IMR-90 (cell line): ENCODE results near the gene FAM78A. TPM values are rescaled to one million over a fixed set of nuclear protein-coding genes. Genes with fewer than 3 reads are reported as not detected.

Experiments
- ATAC-seq: fragments of 200-7000 bp; cut with Tn5 transposase; 2 replicates; pipeline ENCODE4 v1.9.1; 2020; ENCODE audit warnings: low read depth, mild to moderate bottlenecking, moderate library complexity
- BruUV-seq: library from RNA; stranded (reverse); fragments of 400-500 nt; replicated peaks from 2 replicates; lab custom pipeline; 2021; lab: Mats Ljungman, UMichigan
- CTCF ChIA-PET: fragments of 300-600 bp; formaldehyde crosslinking; extraction: SDS; loops from one replicate; lab custom pipeline; 2021; ENCODE audit warnings: antibody characterized with exemption; lab: Yijun Ruan, JAX
- POLR2A ChIA-PET: fragments of 300-600 bp; sonication (Branson Sonifier 250); formaldehyde crosslinking; loops from one replicate; lab custom pipeline; 2022; ENCODE audit warnings: antibody characterized with exemption; ENCODE audit not compliant: unreplicated experiment; lab: Charles Lee
- DNase-seq: peaks from one replicate; pipeline ENCODE4 v3.0.0; 2013
- H2AFZ ChIP-seq: replicated peaks from 2 replicates; pipeline ENCODE3; 2013; ENCODE audit warnings: low read length, mild to moderate bottlenecking; ENCODE audit not compliant: poor library complexity
- H2AK5ac ChIP-seq: 2 replicates; pipeline ENCODE4 v1.6.1; 2013; ENCODE audit warnings: low read depth, low read length, inconsistent platforms
- H2AK9ac ChIP-seq: replicated peaks from 2 replicates; pipeline ENCODE3; 2013; ENCODE audit warnings: mild to moderate bottlenecking, low read depth, low read length, moderate library complexity; ENCODE audit not compliant: poor library complexity
- H2BK120ac ChIP-seq: 2 replicates; pipeline ENCODE4 v1.6.1; 2013; ENCODE audit warnings: low read depth, low read length, inconsistent platforms
- H2BK15ac ChIP-seq: 3 replicates; pipeline ENCODE4 v1.6.1; 2013; ENCODE audit warnings: low read depth, low read length, inconsistent platforms
- H2BK20ac ChIP-seq: 2 replicates; pipeline ENCODE4 v1.6.1; 2013; ENCODE audit warnings: low read depth, mild to moderate bottlenecking, inconsistent platforms, low read length, moderate library complexity
- H2BK5ac ChIP-seq: 2 replicates; pipeline ENCODE4 v1.6.1; 2013; ENCODE audit warnings: mild to moderate bottlenecking, low read depth, low read length, inconsistent platforms; ENCODE audit not compliant: poor library complexity, severe bottlenecking
- H3K14ac ChIP-seq: replicated peaks from 2 replicates; pipeline ENCODE4 v1.6.1; 2013; ENCODE audit warnings: low read depth, low read length, inconsistent platforms
- H3K18ac ChIP-seq: 2 replicates; pipeline ENCODE4 v1.6.1; 2013; ENCODE audit warnings: low read depth, low read length, control low read depth
- H3K23ac ChIP-seq: 2 replicates; pipeline ENCODE4 v1.6.1; 2013; ENCODE audit warnings: low read depth, low read length, inconsistent platforms
- H3K27ac ChIP-seq: 2 replicates; pipeline ENCODE4 v1.5.1; 2013; ENCODE audit warnings: mild to moderate bottlenecking, control low read depth, low read length; ENCODE audit not compliant: insufficient read depth
- H3K27me3 ChIP-seq: 2 replicates; pipeline ENCODE4 v1.6.1; 2013; ENCODE audit warnings: low read length; ENCODE audit not compliant: control insufficient read depth, insufficient read depth
- H3K36me3 ChIP-seq: 2 replicates; pipeline ENCODE4 v1.6.1; 2013; ENCODE audit warnings: low read length, mixed read lengths; ENCODE audit not compliant: control insufficient read depth, insufficient read depth
- H3K4ac ChIP-seq: 2 replicates; pipeline ENCODE4 v1.6.1; 2013; ENCODE audit warnings: low read depth, low read length, inconsistent platforms
- H3K4me1 ChIP-seq: 2 replicates; pipeline ENCODE4 v1.6.1; 2013; ENCODE audit warnings: low read length, mixed read lengths; ENCODE audit not compliant: control insufficient read depth, insufficient read depth
- H3K4me2 ChIP-seq: 2 replicates; pipeline ENCODE4 v1.6.1; 2013; ENCODE audit warnings: low read depth, mild to moderate bottlenecking, control low read depth, low read length, moderate library complexity
- H3K4me3 ChIP-seq: 2 replicates; pipeline ENCODE4 v1.5.1; 2013; ENCODE audit warnings: low read depth, mild to moderate bottlenecking, control low read depth, low read length, moderate library complexity; ENCODE audit not compliant: insufficient read depth
- H3K56ac ChIP-seq: 2 replicates; pipeline ENCODE4 v1.6.1; 2013; ENCODE audit warnings: low read length, inconsistent platforms; ENCODE audit not compliant: insufficient read depth; ENCODE audit errors: extremely low read depth
- H3K79me1 ChIP-seq, 2 experiments: 2 replicates each; pipeline ENCODE4 v1.6.1; 2013; ENCODE audit warnings: low read length in 2 of 2, inconsistent platforms in 1 of 2, low read depth in 1 of 2
- H3K9ac ChIP-seq: 2 replicates; pipeline ENCODE4 v1.6.1; 2013; ENCODE audit warnings: low read depth, low read length, control low read depth
- H3K9me1 ChIP-seq: 2 replicates; pipeline ENCODE4 v1.6.1; 2013; ENCODE audit warnings: low read length, inconsistent platforms; ENCODE audit not compliant: insufficient read depth
- H3K9me3 ChIP-seq: 2 replicates; pipeline ENCODE4 v1.6.1; 2013; ENCODE audit warnings: low read length; ENCODE audit not compliant: control insufficient read depth, insufficient read depth
- H4K20me1 ChIP-seq: 2 replicates; pipeline ENCODE4 v1.6.1; 2013; ENCODE audit warnings: low read length, inconsistent platforms; ENCODE audit not compliant: insufficient read depth
- H4K5ac ChIP-seq: 2 replicates; pipeline ENCODE4 v1.6.1; 2013; ENCODE audit warnings: mild to moderate bottlenecking, low read depth, low read length, control low read depth
- H4K8ac ChIP-seq, 2 experiments: 2 replicates each; pipeline ENCODE4 v1.6.1; 2013; ENCODE audit warnings: low read depth in 2 of 2, low read length in 2 of 2, control low read depth in 1 of 2, inconsistent platforms in 1 of 2
- H4K91ac ChIP-seq: 2 replicates; pipeline ENCODE4 v1.6.1; 2013; ENCODE audit warnings: low read depth, low read length, inconsistent platforms; ENCODE audit not compliant: insufficient read depth
- BHLHE40 ChIP-seq: fragments of 150-350 bp; IDR thresholded peaks from 2 replicates; pipeline ENCODE4 v1.6.1; 2016; ENCODE audit warnings: mild to moderate bottlenecking, low read depth, low read length
- CEBPB ChIP-seq: IDR thresholded peaks from 2 replicates; pipeline ENCODE4 v1.6.1; 2012; ENCODE audit warnings: low read depth, low read length, improper control_type of control experiment
- CHD1 ChIP-seq: IDR thresholded peaks from 2 replicates; pipeline ENCODE4 v1.6.1; 2012; ENCODE audit warnings: low read depth, low read length, improper control_type of control experiment
- CTCF ChIP-seq: conservative IDR thresholded peaks from 2 replicates; pipeline ENCODE4 v1.5.1; 2012; ENCODE audit warnings: mild to moderate bottlenecking, low read depth, low read length, improper control_type of control experiment
- FOS ChIP-seq: fragments of 150-350 bp; IDR thresholded peaks from 2 replicates; pipeline ENCODE4 v1.6.1; 2016; ENCODE audit warnings: low read depth, low read length
- MAFK ChIP-seq: IDR thresholded peaks from 2 replicates; pipeline ENCODE4 v1.6.1; 2012; ENCODE audit warnings: low read depth, low read length, improper control_type of control experiment
- MAZ ChIP-seq: IDR thresholded peaks from 2 replicates; pipeline ENCODE4 v1.6.1; 2012; ENCODE audit warnings: low read depth, mild to moderate bottlenecking, low read length, improper control_type of control experiment, moderate library complexity, borderline replicate concordance
- MXI1 ChIP-seq: IDR thresholded peaks from 2 replicates; pipeline ENCODE4 v1.6.1; 2012; ENCODE audit warnings: low read depth, mild to moderate bottlenecking, low read length, moderate library complexity, borderline replicate concordance
- NFE2L2 ChIP-seq: fragments of 150-350 bp; IDR thresholded peaks from 2 replicates; pipeline ENCODE4 v1.6.1; 2016; ENCODE audit warnings: low read depth, mild to moderate bottlenecking, low read length
- POLR2A ChIP-seq: IDR thresholded peaks from 2 replicates; pipeline ENCODE4 v1.6.1; 2012; ENCODE audit warnings: mild to moderate bottlenecking, low read depth, low read length
- RAD21 ChIP-seq: IDR thresholded peaks from 2 replicates; pipeline ENCODE4 v1.6.1; 2012; ENCODE audit warnings: low read length, improper control_type of control experiment
- RCOR1 ChIP-seq: IDR thresholded peaks from 2 replicates; pipeline ENCODE4 v1.6.1; 2012; ENCODE audit warnings: mild to moderate bottlenecking, low read length, improper control_type of control experiment; ENCODE audit not compliant: insufficient replicate concordance
- RFX5 ChIP-seq: IDR thresholded peaks from 2 replicates; pipeline ENCODE4 v1.8.0; 2012; ENCODE audit warnings: low read depth, mild to moderate bottlenecking, low read length, moderate library complexity
- SMC3 ChIP-seq: fragments of 150-350 bp; IDR thresholded peaks from 2 replicates; pipeline ENCODE4 v1.6.1; 2016; ENCODE audit warnings: low read depth, mild to moderate bottlenecking, antibody characterized with exemption, low read length, moderate library complexity
- WGBS, 2 experiments: methylation state at CpG; one replicate each; pipeline versions ENCODE4 v1.1.5 to v1.1.7; 2013; ENCODE audit warnings: missing lambda C conversion rate in 2 of 2; ENCODE audit not compliant: insufficient read length in 1 of 2; ENCODE audit errors: extremely low coverage in 2 of 2; 5-methylcytosine and 5-hydroxymethylcytosine counted together
- dilution Hi-C: fragments of 300-500 bp; cut with HindIII; formaldehyde crosslinking; loops from one replicate; pipeline ENCODE4 v1.14.3; 2018; ENCODE audit warnings: low sequenced_read_pairs; ENCODE audit not compliant: unreplicated experiment
- in situ Hi-C: fragments of 300-500 bp; cut with MboI; formaldehyde crosslinking; loops from 3 replicates; pipeline ENCODE4 v1.14.3; 2019; ENCODE audit warnings: low sequenced_read_pairs, inconsistent platforms, mixed read lengths
- intact Hi-C: fragments of 100-400 bp; cut with micrococcal nuclease; formaldehyde crosslinking; loops from 2 replicates; pipeline ENCODE4 v1.10.0; 2022
- polyA plus RNA-seq, 3 experiments: library from polyadenylated mRNA; depleted of rRNA; stranded (reverse); fragments of >200 nt; gene quantifications; 2 replicates each; pipeline ENCODE4 v1.2.3, GENCODE V29; 2012; ENCODE audit warnings: low replicate concordance in 1 of 3
- total RNA-seq: library from RNA; depleted of rRNA; stranded (reverse); fragments of >200 nt; gene quantifications from 2 replicates; pipeline ENCODE4 v1.2.3, GENCODE V29; 2012
- TF ChIP-seq, protein P1 (sequence below): fragments of 150-350 bp; IDR thresholded peaks from 2 replicates; pipeline ENCODE4 v1.6.1; 2016; ENCODE audit warnings: low read depth, mild to moderate bottlenecking, low read length, moderate library complexity, borderline replicate concordance
- TF ChIP-seq, protein P2 (sequence below): fragments of 150-350 bp; IDR thresholded peaks from 2 replicates; pipeline ENCODE4 v1.6.1; 2017; ENCODE audit warnings: mild to moderate bottlenecking, antibody characterized with exemption, low read length, low read depth

Gene FAM78A
- total and polyA plus RNA-seq, 2 of the 4 experiments (the other 2 are of a cell fraction), result 0.18 to 0.27 TPM

GRCh38 chr9:131246618-131247017, 29.7 kb downstream of the FAM78A start:
- Histone ChIP-seq H3K4me1 (no peaks in the 10 kb centered on the region), H3K4me3 (no peak overlapping the region), H2BK15ac (no peak overlapping the region), H4K5ac (no peak overlapping the region), H3K27ac (no peak overlapping the region), H4K91ac (no peak overlapping the region), H2BK120ac (no peak overlapping the region), H3K23ac (no peak overlapping the region), H3K4ac (no peak overlapping the region), H2AFZ (no peak overlapping the region), H4K8ac (no peak overlapping the region), H3K14ac (no peak overlapping the region), H2BK5ac (no peak overlapping the region), H3K27me3 (peaks cover 2% of the 10 kb centered on the region; the same call in 1 of the 2 replicates), H3K9me1 (no peaks in the 10 kb centered on the region), H3K9me3 (no peaks in the 10 kb centered on the region), H3K56ac (no peak overlapping the region), H2AK9ac (no peak overlapping the region), H2BK20ac (no peak overlapping the region), H3K36me3 (no peaks in the 10 kb centered on the region), H3K79me1 (no peaks in the 10 kb centered on the region), H3K18ac (no peak overlapping the region), H3K9ac (no peak overlapping the region), H3K4me2 (no peak overlapping the region), H4K20me1 (no peaks in the 10 kb centered on the region), H2AK5ac (no peak overlapping the region)
- ChIA-PET POLR2A (no interaction called here), CTCF (no interaction called here)
- in situ Hi-C loops (no loop called here), dilution Hi-C loops (no loop called here), intact Hi-C loops (no loop called here)
- no peak for TF ChIP-seq MXI1
- TF ChIP-seq FOS, result no peak
- TF ChIP-seq, protein P1, sequence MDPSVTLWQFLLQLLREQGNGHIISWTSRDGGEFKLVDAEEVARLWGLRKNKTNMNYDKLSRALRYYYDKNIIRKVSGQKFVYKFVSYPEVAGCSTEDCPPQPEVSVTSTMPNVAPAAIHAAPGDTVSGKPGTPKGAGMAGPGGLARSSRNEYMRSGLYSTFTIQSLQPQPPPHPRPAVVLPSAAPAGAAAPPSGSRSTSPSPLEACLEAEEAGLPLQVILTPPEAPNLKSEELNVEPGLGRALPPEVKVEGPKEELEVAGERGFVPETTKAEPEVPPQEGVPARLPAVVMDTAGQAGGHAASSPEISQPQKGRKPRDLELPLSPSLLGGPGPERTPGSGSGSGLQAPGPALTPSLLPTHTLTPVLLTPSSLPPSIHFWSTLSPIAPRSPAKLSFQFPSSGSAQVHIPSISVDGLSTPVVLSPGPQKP, result no peak
- TF ChIP-seq CEBPB, result no peak
- TF ChIP-seq, protein P2, sequence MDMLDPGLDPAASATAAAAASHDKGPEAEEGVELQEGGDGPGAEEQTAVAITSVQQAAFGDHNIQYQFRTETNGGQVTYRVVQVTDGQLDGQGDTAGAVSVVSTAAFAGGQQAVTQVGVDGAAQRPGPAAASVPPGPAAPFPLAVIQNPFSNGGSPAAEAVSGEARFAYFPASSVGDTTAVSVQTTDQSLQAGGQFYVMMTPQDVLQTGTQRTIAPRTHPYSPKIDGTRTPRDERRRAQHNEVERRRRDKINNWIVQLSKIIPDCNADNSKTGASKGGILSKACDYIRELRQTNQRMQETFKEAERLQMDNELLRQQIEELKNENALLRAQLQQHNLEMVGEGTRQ, result no peak
- no peak for TF ChIP-seq NFE2L2
- TF ChIP-seq POLR2A, result no peak
- no peak for TF ChIP-seq RAD21
- no peak for TF ChIP-seq MAFK
- no peak for TF ChIP-seq MAZ
- TF ChIP-seq BHLHE40, result no peak
- TF ChIP-seq RCOR1, result no peak
- no peak for TF ChIP-seq SMC3
- no peak for TF ChIP-seq CHD1
- TF ChIP-seq CTCF, result no peak
- TF ChIP-seq RFX5, result no peak
- DNase-seq (no peak), ATAC-seq (no peak)
- BruUV-seq, result no TSS peak
- no CpG with 5 or more reads among the region's 4 CpGs for WGBS, 2 experiments
